ENCODE data around the gene CHST1.

- TF ChIP-seq CTCF (IDR thresholded peaks at IDR 0.05) = no peak
- TF ChIP-seq POLR2A (IDR thresholded peaks at IDR 0.05) = no peak
These were observed 5.6 kb downstream of the CHST1 start for GRCh38 chr11:45659818-45660160.
